Hepatocyte (in vitro differentiated cells): ENCODE data around the gene PDGFA. TPM values are rescaled to one million over a fixed set of nuclear protein-coding genes. Genes with fewer than 3 reads are reported as not detected.

Experiments
- DNase-seq: peaks from one replicate; pipeline ENCODE4 v3.0.0-alpha.2; 2016; ENCODE audit warnings: low spot score
- H2AFZ ChIP-seq: fragments of 200-600 bp; sonication (generic); 2 replicates; pipeline ENCODE4 v1.6.0; 2016; ENCODE audit warnings: antibody characterized with exemption, mild to moderate bottlenecking
- H3K27ac ChIP-seq: fragments of 200-600 bp; sonication (generic); 2 replicates; pipeline ENCODE4 v1.5.1; 2016; ENCODE audit warnings: mild to moderate bottlenecking
- H3K27me3 ChIP-seq: fragments of 200-600 bp; sonication (generic); 2 replicates; pipeline ENCODE4 v1.6.1; 2016
- H3K36me3 ChIP-seq: fragments of 200-600 bp; sonication (generic); replicated peaks from 2 replicates; pipeline ENCODE4 v1.5.1; 2016; ENCODE audit warnings: low read depth; ENCODE audit not compliant: insufficient read depth
- H3K4me1 ChIP-seq: fragments of 200-600 bp; sonication (generic); 2 replicates; pipeline ENCODE4 v1.5.1; 2016; ENCODE audit warnings: mild to moderate bottlenecking, moderate library complexity; ENCODE audit not compliant: insufficient read depth
- H3K4me2 ChIP-seq: fragments of 200-600 bp; sonication (generic); 2 replicates; pipeline ENCODE4 v1.6.0; 2016
- H3K4me3 ChIP-seq: fragments of 200-600 bp; sonication (generic); 2 replicates; pipeline ENCODE4 v1.5.1; 2016; ENCODE audit warnings: mild to moderate bottlenecking
- H3K79me2 ChIP-seq: fragments of 200-600 bp; sonication (generic); 2 replicates; pipeline ENCODE4 v1.6.0; 2017; ENCODE audit warnings: mild to moderate bottlenecking
- H3K9me2 ChIP-seq: fragments of 200-600 bp; sonication (generic); replicated peaks from 2 replicates; pipeline ENCODE4 v1.6.0; 2017; ENCODE audit warnings: mild to moderate bottlenecking; ENCODE audit not compliant: insufficient read depth
- H3K9me3 ChIP-seq: fragments of 200-600 bp; sonication (generic); 2 replicates; pipeline ENCODE4 v1.5.1; 2016; ENCODE audit warnings: low read depth, mild to moderate bottlenecking
- H4K20me1 ChIP-seq: fragments of 200-600 bp; sonication (generic); 2 replicates; pipeline ENCODE4 v1.6.0; 2016; ENCODE audit warnings: mild to moderate bottlenecking; ENCODE audit not compliant: insufficient read depth, poor library complexity, severe bottlenecking
- EZH2 ChIP-seq: fragments of 200-600 bp; sonication (generic); IDR thresholded peaks from 2 replicates; pipeline ENCODE4 v1.6.1; 2016; ENCODE audit warnings: antibody characterized with exemption, mild to moderate bottlenecking, borderline replicate concordance
- EZH2phosphoT487 ChIP-seq: fragments of 200-600 bp; sonication (generic); IDR thresholded peaks from one replicate; pipeline ENCODE4 v1.6.1; 2018; ENCODE audit warnings: antibody characterized with exemption, mild to moderate bottlenecking, low read depth, moderate library complexity; ENCODE audit not compliant: unreplicated experiment, severe bottlenecking
- WGBS: methylation state at CpG from one replicate; pipeline ENCODE4 v1.1.6; 2016; ENCODE audit warnings: low lambda C conversion rate; ENCODE audit errors: missing lambda C conversion rate; 5-methylcytosine and 5-hydroxymethylcytosine counted together
- polyA plus RNA-seq: library from polyadenylated mRNA; unstranded; fragments of >200 nt; fragmentation: Nextera tagmentation; extraction: Ambion mirVana; gene quantifications from 2 replicates; pipeline ENCODE4 v1.2.1, GENCODE V29; 2016
- total RNA-seq: library from RNA; depleted of rRNA; stranded (reverse); fragments of >200 nt; gene quantifications from 2 replicates; pipeline ENCODE4 v1.2.3, GENCODE V29; 2014
- TF ChIP-seq, protein P1 (sequence below): fragments of 200-600 bp; sonication (generic); IDR thresholded peaks from 2 replicates; pipeline ENCODE4 v1.5.1; 2016; ENCODE audit warnings: antibody characterized with exemption, mild to moderate bottlenecking; ENCODE audit not compliant: poor library complexity

PDGFA gene
- total and polyA plus RNA-seq, 2 experiments from 2014 or later, result 30.7 to 63.1 TPM

DNA sequence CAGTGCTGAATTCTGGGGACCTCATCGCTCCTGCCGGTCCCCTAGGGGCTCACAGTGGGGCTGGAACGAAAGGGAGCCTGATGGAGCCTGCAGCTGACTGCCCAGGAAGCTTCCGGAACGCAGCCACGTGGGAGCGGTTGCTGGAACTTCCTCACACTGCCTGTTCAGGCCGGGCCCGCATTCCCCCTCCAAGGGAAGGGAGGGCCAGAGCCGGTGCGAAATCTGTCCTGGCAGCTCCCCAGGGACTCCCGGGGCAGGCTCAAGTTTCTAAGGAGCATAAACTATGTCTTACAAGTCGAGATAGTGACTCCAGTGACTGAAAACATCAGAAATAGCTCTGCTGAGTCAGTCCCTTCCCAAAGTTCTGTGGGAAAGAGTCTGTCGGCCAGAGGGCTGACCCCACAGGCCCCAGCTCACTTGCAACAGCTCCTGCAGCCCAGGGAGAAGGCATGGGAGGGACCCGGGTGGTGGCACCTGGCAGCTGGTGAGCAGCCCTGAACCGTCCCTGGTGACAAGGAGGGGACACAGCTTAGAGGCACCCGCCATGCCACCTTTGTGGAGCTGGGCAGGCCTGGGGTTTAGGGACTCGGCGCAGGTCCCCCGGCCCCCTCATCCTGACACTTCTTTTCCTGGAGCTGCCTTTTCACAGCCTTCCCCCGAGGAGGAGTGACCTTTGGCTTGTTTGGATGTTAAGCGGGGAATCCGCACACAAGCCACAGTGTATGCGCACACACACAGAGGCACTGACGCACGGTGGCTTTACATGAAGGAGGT is 47.6 kb downstream of the PDGFA start:
- H3K36me3 ChIP-seq, result no peaks in the 10 kb centered on the region
- 62% methylated on average over 26 of the region's 26 CpGs for WGBS
- no peak overlapping the region for H3K4me3 ChIP-seq
- no peak overlapping the region for H2AFZ ChIP-seq
- TF ChIP-seq, protein P1, sequence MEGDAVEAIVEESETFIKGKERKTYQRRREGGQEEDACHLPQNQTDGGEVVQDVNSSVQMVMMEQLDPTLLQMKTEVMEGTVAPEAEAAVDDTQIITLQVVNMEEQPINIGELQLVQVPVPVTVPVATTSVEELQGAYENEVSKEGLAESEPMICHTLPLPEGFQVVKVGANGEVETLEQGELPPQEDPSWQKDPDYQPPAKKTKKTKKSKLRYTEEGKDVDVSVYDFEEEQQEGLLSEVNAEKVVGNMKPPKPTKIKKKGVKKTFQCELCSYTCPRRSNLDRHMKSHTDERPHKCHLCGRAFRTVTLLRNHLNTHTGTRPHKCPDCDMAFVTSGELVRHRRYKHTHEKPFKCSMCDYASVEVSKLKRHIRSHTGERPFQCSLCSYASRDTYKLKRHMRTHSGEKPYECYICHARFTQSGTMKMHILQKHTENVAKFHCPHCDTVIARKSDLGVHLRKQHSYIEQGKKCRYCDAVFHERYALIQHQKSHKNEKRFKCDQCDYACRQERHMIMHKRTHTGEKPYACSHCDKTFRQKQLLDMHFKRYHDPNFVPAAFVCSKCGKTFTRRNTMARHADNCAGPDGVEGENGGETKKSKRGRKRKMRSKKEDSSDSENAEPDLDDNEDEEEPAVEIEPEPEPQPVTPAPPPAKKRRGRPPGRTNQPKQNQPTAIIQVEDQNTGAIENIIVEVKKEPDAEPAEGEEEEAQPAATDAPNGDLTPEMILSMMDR, result no peak
- TF ChIP-seq EZH2phosphoT487 (no peak), EZH2 (no peak)
- H3K27me3 ChIP-seq, result no peaks in the 10 kb centered on the region
- peak; percentile 83 for DNase-seq
- peak overlapping the region; percentile 89 for H3K27ac ChIP-seq
- no peaks in the 10 kb centered on the region for H3K79me2 ChIP-seq
- H3K4me1 ChIP-seq, result peaks cover 16% of the 10 kb centered on the region
- no peaks in the 10 kb centered on the region for H4K20me1 ChIP-seq
- H3K9me3 ChIP-seq, result no peaks in the 10 kb centered on the region
- H3K4me2 ChIP-seq, result no peak overlapping the region
- H3K9me2 ChIP-seq, result no peaks in the 10 kb centered on the region

- 95% methylated on average over 20 of the region's 21 CpGs for WGBS
These were observed 48.3 kb downstream of the PDGFA start for GRCh38 chr7:471191-471865.

DNA sequence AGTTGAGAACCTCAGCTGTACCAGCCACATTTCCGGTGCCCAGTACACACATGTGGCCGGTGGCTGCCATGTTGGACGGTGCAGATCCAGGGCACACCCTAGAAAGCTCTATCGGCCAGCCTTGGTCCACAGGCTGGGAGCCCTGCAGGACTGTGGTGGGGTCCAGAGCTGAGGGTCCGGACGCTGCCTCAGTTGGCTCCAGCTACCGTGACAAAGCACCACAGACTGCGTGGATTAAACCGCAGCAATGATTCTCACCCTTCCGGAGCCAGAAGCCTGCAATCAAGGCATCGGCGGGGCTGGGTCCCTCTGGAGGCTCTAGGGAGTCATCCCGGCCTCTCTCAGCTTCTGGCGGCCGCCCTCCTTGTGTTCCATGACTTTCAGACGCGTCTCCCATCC is 50.1 kb downstream of the PDGFA start:
- TF ChIP-seq, protein P1, result no peak
- no peak for TF ChIP-seq EZH2
- no peak for TF ChIP-seq EZH2phosphoT487
- DNase-seq, result no peak
- Histone ChIP-seq H3K4me1 (peaks cover 24% of the 10 kb centered on the region), H3K27ac (no peak overlapping the region), H3K36me3 (no peaks in the 10 kb centered on the region), H3K9me3 (no peaks in the 10 kb centered on the region), H3K79me2 (no peaks in the 10 kb centered on the region), H3K27me3 (no peaks in the 10 kb centered on the region), H3K4me3 (no peak overlapping the region), H3K9me2 (no peaks in the 10 kb centered on the region), H2AFZ (no peak overlapping the region), H4K20me1 (no peaks in the 10 kb centered on the region), H3K4me2 (no peak overlapping the region)
- WGBS, result 96% methylated on average over 17 of the region's 17 CpGs

More at GRCh38 chr7:471191-471865, 48.3 kb downstream of the PDGFA start:
- Histone ChIP-seq H2AFZ (no peak overlapping the region), H3K9me2 (no peaks in the 10 kb centered on the region), H3K27ac (peak overlapping the region; percentile 89), H3K79me2 (no peaks in the 10 kb centered on the region), H3K9me3 (no peaks in the 10 kb centered on the region), H3K4me1 (peaks cover 16% of the 10 kb centered on the region), H3K4me2 (no peak overlapping the region), H3K36me3 (no peaks in the 10 kb centered on the region), H3K27me3 (no peaks in the 10 kb centered on the region), H3K4me3 (no peak overlapping the region), H4K20me1 (no peaks in the 10 kb centered on the region)
- no peak for TF ChIP-seq EZH2
- no peak for TF ChIP-seq EZH2phosphoT487
- TF ChIP-seq, protein P1, result no peak
- no peak for DNase-seq
